NB4 (cell line): ENCODE data around the gene BCL2L1.

ENCODE experiments used
- CTCF ChIP-seq: IDR thresholded peaks from one replicate; pipeline ENCODE4 v1.5.1; 2012; ENCODE audit warnings: low read depth, low read length
- MYC ChIP-seq: IDR thresholded peaks from 2 replicates; pipeline ENCODE4 v1.6.1; 2011; ENCODE audit warnings: low read depth, low read length

GRCh38 chr20:31638317-31638716 lies 84.4 kb downstream of the BCL2L1 start:
- TF ChIP-seq MYC = no peak
- no peak for TF ChIP-seq CTCF
